NCI-H2107 treated with DMSO at 0.1 percent for 48 hours (cell line): Measurements from ENCODE around the gene PDCD11.

Source experiments
- DNase-seq: peaks from one replicate; lab custom pipeline; 2025; ENCODE audit not compliant: unreplicated experiment; lab: John Stamatoyannopoulos, UW

The PDCD11 gene

GRCh38 chr10:103448746-103449145, 52.3 kb downstream of the PDCD11 start:
- DNase-seq: no peak

- no peak for DNase-seq
Observed at GRCh38 chr10:103449208-103450144, 53.0 kb downstream of the PDCD11 start.

GRCh38 chr10:103450201-103450695, 53.8 kb downstream of the PDCD11 start:
- no peak for DNase-seq

GRCh38 chr10:103451091-103451813, 54.8 kb downstream of the PDCD11 start:
- no peak for DNase-seq

- peak; percentile 34 for DNase-seq
Observed at GRCh38 chr10:103451831-103452505, 55.5 kb downstream of the PDCD11 start, which contains the start of gene CALHM2. CALHM2 (minus strand) TSS chr10:103452370; CDS start chr10:103449941, 2,429 bp downstream.

GRCh38 chr10:103452506-103453230, 56.2 kb downstream of the PDCD11 start:
- no peak for DNase-seq

GRCh38 chr10:103454026-103454425, 57.6 kb downstream of the PDCD11 start:
- no peak for DNase-seq

GRCh38 chr10:103455235-103455634, 58.8 kb downstream of the PDCD11 start:
- DNase-seq: no peak

- no peak for DNase-seq
Observed at GRCh38 chr10:103456074-103456660, 59.7 kb downstream of the PDCD11 start.

- DNase-seq: no peak
Observed at GRCh38 chr10:103457176-103457712, 60.8 kb downstream of the PDCD11 start.

GRCh38 chr10:103457896-103458583, 61.6 kb downstream of the PDCD11 start:
- no peak for DNase-seq

GRCh38 chr10:103458720-103459119, 62.3 kb downstream of the PDCD11 start, which contains the start of gene CALHM1:
CALHM1 (minus strand) TSS chr10:103458900; CDS start chr10:103458751, 149 bp downstream.
- peak; percentile 63 for DNase-seq

GRCh38 chr10:103459615-103460014, 63.2 kb downstream of the PDCD11 start:
- no peak for DNase-seq

GRCh38 chr10:103463499-103463898, 67.1 kb downstream of the PDCD11 start:
- no peak for DNase-seq

GRCh38 chr10:103465411-103466179, 69.2 kb downstream of the PDCD11 start:
- no peak for DNase-seq

- DNase-seq: no peak
Observed at GRCh38 chr10:103466734-103467133, 70.3 kb downstream of the PDCD11 start.

GRCh38 chr10:103467406-103467805, 71.0 kb downstream of the PDCD11 start:
- DNase-seq: no peak

- DNase-seq: no peak
Observed at GRCh38 chr10:103469201-103469600, 72.8 kb downstream of the PDCD11 start.
